GM13977 (cell line): Measurements from ENCODE around the gene TSSK6.

Experiments
- DNase-seq: peaks from one replicate; pipeline ENCODE4 v3.0.0; 2012; ENCODE audit warnings: low spot score
- in situ Hi-C: fragments of 300-500 bp; cut with MboI; formaldehyde crosslinking; loops from one replicate; pipeline ENCODE4 v1.12.0; 2022; ENCODE audit warnings: low sequenced_read_pairs, low pct_unique_long_range_greater_than_20kb, mixed read lengths, inconsistent platforms; ENCODE audit not compliant: unreplicated experiment
- TF ChIP-seq, protein P1 (sequence below): IDR thresholded peaks from 2 replicates; pipeline ENCODE4 v1.5.1; 2012; ENCODE audit warnings: mild to moderate bottlenecking, control low read depth; ENCODE audit not compliant: insufficient read depth; ENCODE audit errors: extremely low read depth, missing control alignments

TSSK6 gene

DNA sequence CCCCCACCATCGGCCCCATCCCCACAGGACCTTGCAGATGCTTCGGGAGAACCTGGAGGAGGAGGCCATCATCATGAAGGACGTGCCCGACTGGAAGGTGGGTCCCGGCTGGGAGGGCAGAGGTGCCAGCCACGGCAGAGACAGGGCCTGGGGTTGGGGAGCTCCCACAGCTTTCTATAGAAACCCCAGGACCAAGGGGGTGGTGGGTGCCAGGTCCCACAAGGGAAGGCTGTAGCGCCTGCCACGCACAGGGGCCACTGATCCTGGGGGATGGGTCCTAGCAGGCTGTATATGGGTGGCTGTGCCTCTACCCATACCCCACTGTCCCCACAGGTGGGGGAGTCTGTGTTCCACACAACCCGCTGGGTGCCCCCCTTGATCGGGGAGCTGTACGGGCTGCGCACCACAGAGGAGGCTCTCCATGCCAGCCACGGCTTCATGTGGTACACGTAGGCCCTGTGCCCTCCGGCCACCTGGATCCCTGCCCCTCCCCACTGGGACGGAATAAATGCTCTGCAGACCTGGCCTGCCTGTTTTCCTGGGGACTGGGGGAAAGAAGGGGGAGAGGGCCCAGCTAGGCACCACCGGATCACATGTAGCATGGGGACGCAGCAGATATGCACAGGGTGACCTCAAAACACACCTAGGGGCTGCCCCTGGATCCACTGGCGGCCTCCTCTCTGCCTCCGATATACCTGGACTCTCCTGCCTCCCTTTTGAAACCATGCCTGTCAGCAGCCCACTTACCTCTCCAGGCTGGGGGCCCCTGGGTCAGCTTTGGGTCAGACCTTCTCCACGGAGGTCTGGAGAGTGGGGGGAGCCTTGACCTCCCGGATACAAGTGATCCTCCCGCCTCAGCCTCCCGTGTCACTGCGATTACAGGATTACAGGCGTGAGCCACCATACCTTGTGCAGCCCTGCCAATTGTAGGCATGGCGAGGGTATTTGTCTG lies 12.6 kb upstream of the TSSK6 start:
- no peak for DNase-seq
- TF ChIP-seq, protein P1, sequence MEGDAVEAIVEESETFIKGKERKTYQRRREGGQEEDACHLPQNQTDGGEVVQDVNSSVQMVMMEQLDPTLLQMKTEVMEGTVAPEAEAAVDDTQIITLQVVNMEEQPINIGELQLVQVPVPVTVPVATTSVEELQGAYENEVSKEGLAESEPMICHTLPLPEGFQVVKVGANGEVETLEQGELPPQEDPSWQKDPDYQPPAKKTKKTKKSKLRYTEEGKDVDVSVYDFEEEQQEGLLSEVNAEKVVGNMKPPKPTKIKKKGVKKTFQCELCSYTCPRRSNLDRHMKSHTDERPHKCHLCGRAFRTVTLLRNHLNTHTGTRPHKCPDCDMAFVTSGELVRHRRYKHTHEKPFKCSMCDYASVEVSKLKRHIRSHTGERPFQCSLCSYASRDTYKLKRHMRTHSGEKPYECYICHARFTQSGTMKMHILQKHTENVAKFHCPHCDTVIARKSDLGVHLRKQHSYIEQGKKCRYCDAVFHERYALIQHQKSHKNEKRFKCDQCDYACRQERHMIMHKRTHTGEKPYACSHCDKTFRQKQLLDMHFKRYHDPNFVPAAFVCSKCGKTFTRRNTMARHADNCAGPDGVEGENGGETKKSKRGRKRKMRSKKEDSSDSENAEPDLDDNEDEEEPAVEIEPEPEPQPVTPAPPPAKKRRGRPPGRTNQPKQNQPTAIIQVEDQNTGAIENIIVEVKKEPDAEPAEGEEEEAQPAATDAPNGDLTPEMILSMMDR = no peak
- in situ Hi-C loops = loop anchor here (10.0 to 25.0 kb wide), 3 partner anchors 117 to 709 kb away; partner anchors contain the start of gene GMIP

DNA sequence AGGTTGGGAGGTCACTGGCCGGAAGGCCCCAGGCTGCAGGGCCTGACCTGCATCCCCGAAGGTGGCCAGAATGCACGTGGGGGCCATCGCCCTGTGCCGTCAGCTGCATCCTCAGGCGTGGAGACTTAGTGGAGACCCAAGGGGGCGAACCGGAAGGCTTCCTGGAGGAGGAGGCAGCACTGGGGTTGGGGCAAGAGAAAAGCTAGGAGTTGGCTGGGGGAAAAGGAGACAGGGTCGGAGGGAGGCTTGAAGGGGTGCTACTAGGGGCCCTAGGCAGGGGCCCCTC lies 12.0 kb upstream of the TSSK6 start:
- in situ Hi-C loops = loop anchor here (10.0 to 25.0 kb wide), 3 partner anchors 117 to 710 kb away; partner anchors contain the start of gene GMIP
- DNase-seq = no peak
- TF ChIP-seq, protein P1 = no peak

GRCh38 chr19:19526581-19527370 lies 11.4 kb upstream of the TSSK6 start:
- in situ Hi-C loops = loop anchor here (10.0 to 25.0 kb wide), 3 partner anchors 118 to 711 kb away; partner anchors contain the start of gene GMIP
- DNase-seq = peak; percentile 89

GRCh38 chr19:19525611-19526380 lies 10.4 kb upstream of the TSSK6 start:
- no peak for DNase-seq
- in situ Hi-C loops = loop anchor here (10.0 to 25.0 kb wide), 3 partner anchors 119 to 712 kb away; partner anchors contain the start of gene GMIP
- TF ChIP-seq, protein P1 = no peak

More at GRCh38 chr19:19526581-19527370, 11.4 kb upstream of the TSSK6 start:
- TF ChIP-seq, protein P1 = no peak

DNA sequence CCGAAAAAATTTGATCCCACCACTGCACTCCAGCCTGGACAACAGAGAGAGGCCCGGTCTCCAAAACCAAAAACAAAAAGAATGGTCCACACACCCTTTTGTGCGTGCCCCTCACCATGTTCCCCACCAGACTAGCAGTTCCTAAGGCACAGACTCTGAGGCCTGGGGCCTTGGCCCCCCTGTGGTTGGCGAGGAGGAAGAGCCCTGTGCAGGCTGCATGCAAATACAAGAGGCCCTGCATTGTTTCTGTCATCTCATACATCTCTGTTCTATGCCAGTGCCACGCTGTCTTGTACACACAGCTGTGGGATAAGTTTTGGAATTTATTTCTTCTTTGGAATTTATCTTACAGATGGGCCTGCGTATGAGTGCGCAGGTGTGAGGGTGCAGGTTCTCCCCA lies 8.7 kb upstream of the TSSK6 start:
- in situ Hi-C loops = loop anchor here (10.0 kb wide), 1 partner anchor 121 kb away; the partner anchor contains the start of gene GMIP
- DNase-seq = no peak
- TF ChIP-seq, protein P1 = peak; percentile 23
